ENCODE data around the gene PEX11B. TPM values are rescaled to one million over a fixed set of nuclear protein-coding genes. Genes with fewer than 3 reads are reported as not detected.
"Not testable (repeated sequence)": the region's sequence is repeated elsewhere in the genome, so short reads cannot be mapped to it uniquely, and the experiment has no call there.

The PEX11B gene
- total RNA-seq, 1 donor from 2014 or later = 47.7 TPM

DNA sequence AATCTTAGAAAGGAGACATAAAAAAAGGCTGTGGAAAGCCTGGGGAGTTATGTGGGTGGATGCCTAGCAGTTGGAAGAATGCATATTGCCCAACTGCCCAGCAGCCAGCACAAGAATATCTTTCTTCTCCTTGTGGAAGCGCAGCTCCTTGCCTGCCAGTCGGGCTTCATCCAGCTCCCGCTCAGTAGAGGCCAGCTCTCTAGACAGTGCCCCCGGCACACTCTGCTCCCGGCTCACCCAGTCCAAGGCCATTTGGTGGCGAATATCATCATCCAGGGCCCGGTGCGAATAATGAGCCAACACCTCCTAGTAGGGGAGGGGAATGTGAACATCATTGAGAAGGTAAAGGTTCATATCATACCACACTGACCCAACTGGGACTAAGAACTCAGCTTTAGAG lies 17.7 kb upstream of the PEX11B start:
- no peaks in the 10 kb centered on the region for H3K9me3 Mint-ChIP-seq
- H3K36me3 Mint-ChIP-seq (ENCODE audit: low read depth) = peaks cover 33% of the 10 kb centered on the region

DNA sequence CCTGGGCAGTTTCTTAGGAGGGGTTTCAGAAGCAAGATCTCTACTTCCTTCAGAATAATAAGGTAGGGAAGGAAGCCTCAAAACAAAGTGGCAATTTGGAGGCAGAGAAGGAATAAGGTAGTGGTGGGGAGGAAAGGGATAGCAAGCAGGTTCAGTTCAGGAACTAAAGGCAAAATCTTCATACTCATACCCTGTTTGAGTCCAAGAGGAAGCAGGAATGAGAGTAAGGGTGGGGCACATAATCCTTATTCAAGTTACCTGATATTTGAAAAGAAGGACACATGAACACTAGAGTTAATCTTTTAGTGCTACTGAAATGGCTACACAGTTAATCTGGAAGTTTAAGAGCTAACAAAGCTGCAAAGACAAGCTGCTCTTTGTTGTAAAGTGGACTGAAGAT lies 17.2 kb upstream of the PEX11B start:
- ATAC-seq (ENCODE audit: low read depth) (no peak), DNase-seq (no peak)
- ChIA-PET POLR2A (interaction anchor here (1.6 kb wide), 1 partner anchor 8 kb away, joined by 10 read pairs; the partner anchor contains the start of gene RBM8A), CTCF (no interaction called here)
- TF ChIP-seq, protein P1, sequence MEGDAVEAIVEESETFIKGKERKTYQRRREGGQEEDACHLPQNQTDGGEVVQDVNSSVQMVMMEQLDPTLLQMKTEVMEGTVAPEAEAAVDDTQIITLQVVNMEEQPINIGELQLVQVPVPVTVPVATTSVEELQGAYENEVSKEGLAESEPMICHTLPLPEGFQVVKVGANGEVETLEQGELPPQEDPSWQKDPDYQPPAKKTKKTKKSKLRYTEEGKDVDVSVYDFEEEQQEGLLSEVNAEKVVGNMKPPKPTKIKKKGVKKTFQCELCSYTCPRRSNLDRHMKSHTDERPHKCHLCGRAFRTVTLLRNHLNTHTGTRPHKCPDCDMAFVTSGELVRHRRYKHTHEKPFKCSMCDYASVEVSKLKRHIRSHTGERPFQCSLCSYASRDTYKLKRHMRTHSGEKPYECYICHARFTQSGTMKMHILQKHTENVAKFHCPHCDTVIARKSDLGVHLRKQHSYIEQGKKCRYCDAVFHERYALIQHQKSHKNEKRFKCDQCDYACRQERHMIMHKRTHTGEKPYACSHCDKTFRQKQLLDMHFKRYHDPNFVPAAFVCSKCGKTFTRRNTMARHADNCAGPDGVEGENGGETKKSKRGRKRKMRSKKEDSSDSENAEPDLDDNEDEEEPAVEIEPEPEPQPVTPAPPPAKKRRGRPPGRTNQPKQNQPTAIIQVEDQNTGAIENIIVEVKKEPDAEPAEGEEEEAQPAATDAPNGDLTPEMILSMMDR (IDR thresholded peaks at IDR 0.05) = no peak
- Mint-ChIP-seq H3K36me3 (ENCODE audit: low read depth) (peaks cover 33% of the 10 kb centered on the region), H3K27ac (no peak overlapping the region), H3K4me3 (no peak overlapping the region), H3K4me1 (peaks cover 22% of the 10 kb centered on the region), H3K9me3 (no peaks in the 10 kb centered on the region), H3K27me3 (no peaks in the 10 kb centered on the region)
- intact Hi-C loops (cut with micrococcal nuclease) = no loop called here

More for the DNA sequence above, 17.7 kb upstream of the PEX11B start:
- TF ChIP-seq, protein P1 (IDR thresholded peaks at IDR 0.05) = no peak
- H3K27ac Mint-ChIP-seq = no peak overlapping the region
- CTCF ChIA-PET = no interaction called here
- DNase-seq (no peak), ATAC-seq (ENCODE audit: low read depth) (no peak)
- no peaks in the 10 kb centered on the region for H3K27me3 Mint-ChIP-seq
- no peak overlapping the region for H3K4me3 Mint-ChIP-seq
- H3K4me1 Mint-ChIP-seq = peaks cover 20% of the 10 kb centered on the region
- POLR2A ChIA-PET = interaction anchor here (0.6 to 2.4 kb wide), 3 partner anchors 9 to 102 kb away, joined by 3 to 10 read pairs (median 7); partner anchors contain the start of genes LIX1L and RBM8A
- intact Hi-C loops (cut with micrococcal nuclease) = no loop called here

DNA sequence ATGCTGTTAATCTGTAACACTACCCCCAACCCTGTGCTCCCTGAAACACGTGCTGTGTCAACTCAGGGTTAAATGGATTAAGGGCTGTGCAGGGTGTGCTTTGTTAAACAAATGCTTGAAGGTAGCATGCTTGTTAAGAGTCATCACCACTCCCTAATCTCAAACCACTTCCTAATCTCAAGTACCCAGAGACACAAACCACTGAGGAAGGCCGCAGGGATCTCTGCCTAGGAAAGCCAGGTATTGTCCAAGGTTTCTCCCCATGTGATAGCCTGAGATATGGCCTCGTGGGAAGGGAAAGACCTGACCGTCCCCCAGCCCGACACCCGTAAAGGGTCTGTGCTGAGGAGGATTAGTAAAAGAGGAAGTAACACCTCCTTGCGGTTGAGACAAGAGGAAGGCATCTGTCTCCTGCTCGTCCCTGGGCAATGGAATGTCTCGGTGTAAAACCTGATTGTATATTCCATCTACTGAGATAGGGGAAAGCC lies 14.0 kb upstream of the PEX11B start:
- Mint-ChIP-seq H3K27ac (peak overlapping the region; percentile 93), H3K36me3 (ENCODE audit: low read depth) (peaks cover 27% of the 10 kb centered on the region), H3K4me3 (peak overlapping the region; percentile 60), H3K4me1 (peaks cover 28% of the 10 kb centered on the region)
- ChIA-PET POLR2A (interaction anchor here (0.7 to 3.0 kb wide), 7 partner anchors 14 to 652 kb away, joined by 3 to 10 read pairs (median 3); partner anchors contain the start of genes ANKRD34A, LIX1L, PEX11B and PIAS3), CTCF (interaction anchor here (2.7 kb wide), 1 partner anchor 25 kb away, joined by 7 read pairs; the partner anchor contains the start of gene LIX1L)
- intact Hi-C loops (cut with micrococcal nuclease) = loop anchor here (1.0 kb wide), 1 partner anchor 25 kb away; no protein-coding TSS in a partner anchor
- ATAC-seq (ENCODE audit: low read depth) (peak; percentile 34), DNase-seq (peak; percentile 42)
- H3K27me3 Mint-ChIP-seq, H3K9me3 Mint-ChIP-seq: not testable (repeated sequence)

DNA sequence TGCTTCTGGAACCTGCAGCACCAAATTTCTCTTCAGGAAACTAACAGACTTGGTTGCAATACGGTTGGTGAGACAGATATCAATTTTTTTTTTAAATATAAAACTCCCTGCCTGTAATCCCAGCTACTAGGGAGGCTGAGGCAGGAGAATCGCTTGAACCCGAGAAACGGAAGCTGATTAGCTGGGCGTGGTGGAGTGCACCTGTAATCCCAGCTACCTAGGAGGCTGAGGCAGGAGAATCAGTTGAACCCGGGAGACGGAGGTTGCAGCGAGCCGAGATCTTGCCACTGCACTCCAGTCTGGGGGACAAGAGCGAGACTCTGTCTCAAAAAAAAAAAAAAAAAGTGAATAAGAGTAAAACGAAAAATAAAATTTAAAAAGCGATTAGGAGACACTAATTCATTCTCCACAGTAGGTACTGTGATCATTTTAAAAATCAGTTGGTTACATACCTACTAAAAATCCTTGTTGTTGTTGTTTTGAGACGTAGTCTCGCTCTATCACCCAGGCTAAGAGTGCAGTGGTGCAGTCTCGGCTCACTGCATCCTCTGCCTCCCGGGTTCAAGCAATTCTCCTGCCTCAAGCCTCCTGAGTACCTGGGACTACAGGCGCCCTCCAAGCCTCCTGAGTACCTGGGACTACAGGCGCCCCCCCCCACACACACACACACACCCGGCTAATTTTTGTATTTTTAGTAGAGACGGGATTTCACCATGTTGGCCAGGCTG lies 9.6 kb upstream of the PEX11B start:
- Mint-ChIP-seq H3K27me3 (no peaks in the 10 kb centered on the region), H3K27ac (peak overlapping the region; percentile 74), H3K4me1 (peaks cover 23% of the 10 kb centered on the region), H3K36me3 (ENCODE audit: low read depth) (peaks cover 9% of the 10 kb centered on the region), H3K4me3 (no peak overlapping the region), H3K9me3 (no peaks in the 10 kb centered on the region)
- TF ChIP-seq, protein P1 (IDR thresholded peaks at IDR 0.05) = no peak
- POLR2A ChIA-PET = interaction anchor here (0.6 to 5.3 kb wide), 40 partner anchors 8 to 647 kb away, joined by 3 to 128 read pairs (median 7); partner anchors contain the start of genes ANKRD34A, ANKRD35, ITGA10 and LIX1L
- intact Hi-C loops (cut with micrococcal nuclease) = loop anchor here (1.0 to 5.0 kb wide), 8 partner anchors 10 to 109 kb away; partner anchors contain the start of genes ANKRD34A, LIX1L, PEX11B and PIAS3
- CTCF ChIA-PET = interaction anchor here (0.8 to 2.0 kb wide), 8 partner anchors 10 to 86 kb away, joined by 4 to 23 read pairs (median 8); partner anchors contain the start of genes ANKRD34A, LIX1L, NUDT17 and PEX11B
- DNase-seq = no peak
- ATAC-seq (ENCODE audit: low read depth) = no peak

DNA sequence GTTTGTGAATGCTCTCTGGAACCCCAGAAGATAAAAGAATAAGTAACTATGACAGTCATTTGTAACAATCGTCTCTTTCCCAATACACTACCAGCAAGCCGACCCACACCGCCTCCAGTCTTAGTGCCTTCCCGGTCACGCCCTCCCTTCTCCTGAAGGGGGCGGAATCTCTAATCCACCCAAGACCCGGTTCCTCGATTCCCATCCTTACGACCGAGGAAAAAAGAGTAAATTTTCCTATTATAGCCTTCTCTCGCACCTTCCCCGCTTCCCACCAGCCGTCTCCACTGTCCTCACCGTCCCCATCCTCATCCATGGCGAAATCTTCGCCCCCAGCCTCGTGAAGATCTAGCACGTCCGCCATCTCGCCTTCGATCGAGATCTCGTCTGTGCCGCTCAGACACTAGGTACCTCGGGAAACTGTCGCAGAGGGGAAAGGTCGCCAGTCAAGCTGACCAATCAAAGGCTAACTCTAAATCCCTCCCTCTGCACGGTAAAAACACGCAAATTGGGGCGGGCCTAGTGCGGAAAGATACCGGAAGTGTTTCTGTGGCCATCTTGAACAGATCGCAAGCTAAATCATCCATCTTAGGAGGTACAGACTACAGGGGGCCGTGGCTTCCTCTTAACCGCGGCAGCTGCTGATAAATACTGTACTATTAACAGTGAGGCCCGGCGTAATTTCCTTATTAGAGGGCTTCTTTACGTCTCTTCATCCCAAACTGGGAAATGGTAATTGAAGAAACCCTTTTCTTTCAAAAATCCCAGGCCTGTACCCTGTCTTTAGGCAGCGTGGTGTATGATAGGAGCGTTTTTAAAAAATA lies 8.8 kb upstream of the PEX11B start, which contains the start of gene RBM8A:
Gene RBM8A, minus strand, starts transcription at position 422 of the 824 bp plus-strand sequence. Its CDS starts 58 bp downstream, at position 364.
- H3K9me3 Mint-ChIP-seq = no peaks in the 10 kb centered on the region
- ChIA-PET POLR2A (interaction anchor here (0.6 to 5.3 kb wide), 44 partner anchors 9 to 646 kb away, joined by 3 to 128 read pairs (median 6); partner anchors contain the start of genes ANKRD34A, ANKRD35, ITGA10 and LIX1L), CTCF (interaction anchor here (0.8 to 2.0 kb wide), 9 partner anchors 9 to 87 kb away, joined by 4 to 23 read pairs (median 6); partner anchors contain the start of genes ANKRD34A, LIX1L, NUDT17 and PEX11B)
- peaks cover 13% of the 10 kb centered on the region for H3K36me3 Mint-ChIP-seq (ENCODE audit: low read depth)
- intact Hi-C loops (cut with micrococcal nuclease) = loop anchor here (1.0 to 5.0 kb wide), 8 partner anchors 9 to 110 kb away; partner anchors contain the start of genes ANKRD34A, LIX1L, PEX11B and PIAS3
- H3K27me3 Mint-ChIP-seq = no peaks in the 10 kb centered on the region
- H3K4me3 Mint-ChIP-seq = no peak within 1 kb of the TSS
- DNase-seq (peak; percentile 77), ATAC-seq (ENCODE audit: low read depth) (peak; percentile 97)
- TF ChIP-seq, protein P1 (IDR thresholded peaks at IDR 0.05) = no peak
- peak within 1 kb of the TSS; percentile 74 for H3K27ac Mint-ChIP-seq
- H3K4me1 Mint-ChIP-seq = peaks cover 15% of the 10 kb centered on the region
